ENCODE data around the gene TMEM169. TPM values are rescaled to one million over a fixed set of nuclear protein-coding genes. Genes with fewer than 3 reads are reported as not detected.

TMEM169 gene
- total RNA-seq, 2 donors from 2014 or later, result 1.1 to 3.8 TPM

GRCh38 chr2:216144372-216144771 lies 62.7 kb downstream of the TMEM169 start:
- H3K4me3 ChIP-seq (ENCODE audit: low read length), result no peak overlapping the region
- no peak overlapping the region for H3K27ac ChIP-seq (ENCODE audit: low read depth, low read length)
- no peak overlapping the region for H3K4me3 Mint-ChIP-seq
- peaks cover 3% of the 10 kb centered on the region for H3K4me1 ChIP-seq (ENCODE audit: control insufficient read depth, insufficient read depth, low read length)
- no peaks in the 10 kb centered on the region for H3K9me3 ChIP-seq (ENCODE audit: control insufficient read depth, low read length)
- WGBS, 2 experiments (ENCODE audit: insufficient coverage in 1 of 2, insufficient read length in 1 of 2), result 94 to 95% methylated on average over 1 of the region's 1 CpG
- peaks cover 16% of the 10 kb centered on the region for H3K4me1 Mint-ChIP-seq
- no peak overlapping the region for H3K9ac ChIP-seq (ENCODE audit: extremely low read depth, low read length, poor library complexity, severe bottlenecking)
- DNase-seq, result no peak
- peaks cover 60% of the 10 kb centered on the region for H3K36me3 Mint-ChIP-seq (ENCODE audit: low read depth)
- peaks cover 98% of the 10 kb centered on the region for H3K36me3 ChIP-seq (ENCODE audit: control insufficient read depth, insufficient read depth, low read length)
- H3K9me3 Mint-ChIP-seq, result no peaks in the 10 kb centered on the region
- H3K27ac Mint-ChIP-seq, result no peak overlapping the region
- TF ChIP-seq, protein P1, sequence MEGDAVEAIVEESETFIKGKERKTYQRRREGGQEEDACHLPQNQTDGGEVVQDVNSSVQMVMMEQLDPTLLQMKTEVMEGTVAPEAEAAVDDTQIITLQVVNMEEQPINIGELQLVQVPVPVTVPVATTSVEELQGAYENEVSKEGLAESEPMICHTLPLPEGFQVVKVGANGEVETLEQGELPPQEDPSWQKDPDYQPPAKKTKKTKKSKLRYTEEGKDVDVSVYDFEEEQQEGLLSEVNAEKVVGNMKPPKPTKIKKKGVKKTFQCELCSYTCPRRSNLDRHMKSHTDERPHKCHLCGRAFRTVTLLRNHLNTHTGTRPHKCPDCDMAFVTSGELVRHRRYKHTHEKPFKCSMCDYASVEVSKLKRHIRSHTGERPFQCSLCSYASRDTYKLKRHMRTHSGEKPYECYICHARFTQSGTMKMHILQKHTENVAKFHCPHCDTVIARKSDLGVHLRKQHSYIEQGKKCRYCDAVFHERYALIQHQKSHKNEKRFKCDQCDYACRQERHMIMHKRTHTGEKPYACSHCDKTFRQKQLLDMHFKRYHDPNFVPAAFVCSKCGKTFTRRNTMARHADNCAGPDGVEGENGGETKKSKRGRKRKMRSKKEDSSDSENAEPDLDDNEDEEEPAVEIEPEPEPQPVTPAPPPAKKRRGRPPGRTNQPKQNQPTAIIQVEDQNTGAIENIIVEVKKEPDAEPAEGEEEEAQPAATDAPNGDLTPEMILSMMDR (conservative IDR thresholded peaks at IDR 0.05), result no peak
- no peaks in the 10 kb centered on the region for H3K27me3 ChIP-seq (ENCODE audit: control insufficient read depth, insufficient read depth, low read length, poor library complexity, severe bottlenecking)
- no peaks in the 10 kb centered on the region for H3K27me3 Mint-ChIP-seq (ENCODE audit: insufficient read depth)

DNA sequence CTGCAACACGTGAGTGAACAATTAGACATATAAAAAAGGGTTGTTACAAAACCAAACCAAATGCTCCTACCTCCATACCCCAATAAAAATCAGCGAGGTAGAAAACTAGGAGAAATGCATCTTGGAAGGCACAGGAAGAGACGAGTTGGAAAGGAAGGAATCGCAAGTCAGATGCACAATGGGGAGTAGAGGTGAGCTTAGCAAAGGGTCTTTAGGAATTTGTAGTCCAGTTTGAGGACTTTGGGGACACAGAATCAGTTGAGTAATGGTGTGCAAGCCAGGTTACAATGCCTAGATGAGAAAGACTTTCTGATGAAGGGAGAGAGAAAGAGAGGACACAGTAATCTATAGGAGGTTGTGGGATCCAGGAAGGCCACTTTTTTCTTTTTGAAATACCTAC lies 63.1 kb downstream of the TMEM169 start:
- DNase-seq, result no peak
- Mint-ChIP-seq H3K27me3 (ENCODE audit: insufficient read depth) (no peaks in the 10 kb centered on the region), H3K36me3 (ENCODE audit: low read depth) (peaks cover 60% of the 10 kb centered on the region), H3K27ac (no peak overlapping the region), H3K4me3 (no peak overlapping the region), H3K9me3 (no peaks in the 10 kb centered on the region), H3K4me1 (peaks cover 16% of the 10 kb centered on the region)
- H3K9ac ChIP-seq (ENCODE audit: extremely low read depth, low read length, poor library complexity, severe bottlenecking), result no peak overlapping the region
- H3K4me3 ChIP-seq (ENCODE audit: low read length), result no peak overlapping the region
- peaks cover 3% of the 10 kb centered on the region for H3K4me1 ChIP-seq (ENCODE audit: control insufficient read depth, insufficient read depth, low read length)
- TF ChIP-seq, protein P1 (conservative IDR thresholded peaks at IDR 0.05), result no peak
- H3K9me3 ChIP-seq (ENCODE audit: control insufficient read depth, low read length), result no peaks in the 10 kb centered on the region
- peaks cover 98% of the 10 kb centered on the region for H3K36me3 ChIP-seq (ENCODE audit: control insufficient read depth, insufficient read depth, low read length)
- no peak overlapping the region for H3K27ac ChIP-seq (ENCODE audit: low read depth, low read length)
- WGBS, 2 experiments (ENCODE audit: insufficient coverage in 1 of 2, insufficient read length in 1 of 2), result 93 to 100% methylated on average over 2 to 3 of the region's 4 CpGs
- H3K27me3 ChIP-seq (ENCODE audit: control insufficient read depth, insufficient read depth, low read length, poor library complexity, severe bottlenecking), result no peaks in the 10 kb centered on the region

GRCh38 chr2:216146573-216146972 lies 64.9 kb downstream of the TMEM169 start:
- DNase-seq, result peak; percentile 55

More at GRCh38 chr2:216146573-216146972, 64.9 kb downstream of the TMEM169 start:
- Mint-ChIP-seq H3K27me3 (ENCODE audit: insufficient read depth) (no peaks in the 10 kb centered on the region), H3K27ac (no peak overlapping the region), H3K9me3 (no peaks in the 10 kb centered on the region), H3K4me1 (peaks cover 16% of the 10 kb centered on the region), H3K4me3 (no peak overlapping the region), H3K36me3 (ENCODE audit: low read depth) (peaks cover 56% of the 10 kb centered on the region)
- Histone ChIP-seq H3K36me3 (ENCODE audit: control insufficient read depth, insufficient read depth, low read length) (peaks cover 98% of the 10 kb centered on the region), H3K9me3 (ENCODE audit: control insufficient read depth, low read length) (no peaks in the 10 kb centered on the region), H3K9ac (ENCODE audit: extremely low read depth, low read length, poor library complexity, severe bottlenecking) (no peak overlapping the region), H3K4me1 (ENCODE audit: control insufficient read depth, insufficient read depth, low read length) (peaks cover 3% of the 10 kb centered on the region), H3K27ac (ENCODE audit: low read depth, low read length) (no peak overlapping the region), H3K4me3 (ENCODE audit: low read length) (no peak overlapping the region), H3K27me3 (ENCODE audit: control insufficient read depth, insufficient read depth, low read length, poor library complexity, severe bottlenecking) (no peaks in the 10 kb centered on the region)
- WGBS, 2 experiments (ENCODE audit: insufficient coverage in 1 of 2, insufficient read length in 1 of 2), result 70 to 100% methylated on average over 1 to 4 of the region's 4 CpGs
- TF ChIP-seq, protein P1 (conservative IDR thresholded peaks at IDR 0.05), result no peak

All from endodermal cell (in vitro differentiated cells).